NCI-H1436 (cell line): ENCODE data around the gene RBPMS2.

ENCODE experiments used
- DNase-seq: peaks from one replicate; lab custom pipeline; 2025; lab: John Stamatoyannopoulos, UW

Gene RBPMS2

GRCh38 chr15:64720188-64720587 lies 55.2 kb downstream of the RBPMS2 start:
- no peak for DNase-seq

- DNase-seq = no peak
Observed at GRCh38 chr15:64717735-64718495, 57.5 kb downstream of the RBPMS2 start.

- no peak for DNase-seq
Observed at GRCh38 chr15:64717130-64717529, 58.3 kb downstream of the RBPMS2 start.

- no peak for DNase-seq
Observed at GRCh38 chr15:64716452-64716851, 58.9 kb downstream of the RBPMS2 start.

GRCh38 chr15:64713592-64713991 lies 61.8 kb downstream of the RBPMS2 start:
- no peak for DNase-seq

GRCh38 chr15:64712353-64712752 lies 63.0 kb downstream of the RBPMS2 start:
- no peak for DNase-seq

- no peak for DNase-seq
Observed at GRCh38 chr15:64710676-64711428, 64.5 kb downstream of the RBPMS2 start.

GRCh38 chr15:64706011-64706911 lies 69.1 kb downstream of the RBPMS2 start:
- no peak for DNase-seq

- DNase-seq = no peak
Observed at GRCh38 chr15:64705006-64705405, 70.4 kb downstream of the RBPMS2 start.

GRCh38 chr15:64703632-64703959 lies 71.8 kb downstream of the RBPMS2 start:
- no peak for DNase-seq

GRCh38 chr15:64702816-64703631 lies 72.4 kb downstream of the RBPMS2 start:
- DNase-seq = peak; percentile 92

- DNase-seq = no peak
Observed at GRCh38 chr15:64701482-64702184, 73.8 kb downstream of the RBPMS2 start.

GRCh38 chr15:64701051-64701450 lies 74.3 kb downstream of the RBPMS2 start:
- no peak for DNase-seq

GRCh38 chr15:64699751-64700388 lies 75.5 kb downstream of the RBPMS2 start:
- DNase-seq = peak; percentile 8

- no peak for DNase-seq
Observed at GRCh38 chr15:64698823-64699222, 76.6 kb downstream of the RBPMS2 start.

GRCh38 chr15:64697911-64698369 lies 77.4 kb downstream of the RBPMS2 start:
- DNase-seq = no peak

GRCh38 chr15:64696481-64696880 lies 78.9 kb downstream of the RBPMS2 start:
- no peak for DNase-seq

GRCh38 chr15:64695561-64695992 lies 79.8 kb downstream of the RBPMS2 start:
- DNase-seq = peak; percentile 12

- no peak for DNase-seq
Observed at GRCh38 chr15:64694816-64695215, 80.6 kb downstream of the RBPMS2 start.

- DNase-seq = no peak
Observed at GRCh38 chr15:64693134-64693533, 82.3 kb downstream of the RBPMS2 start.
